ENCODE measurements around the gene ATE1. TPM values are rescaled to one million over a fixed set of nuclear protein-coding genes. Genes with fewer than 3 reads are reported as not detected.

ATE1 gene
- total RNA-seq, 1 donor from 2014 or later: 35.4 TPM

DNA sequence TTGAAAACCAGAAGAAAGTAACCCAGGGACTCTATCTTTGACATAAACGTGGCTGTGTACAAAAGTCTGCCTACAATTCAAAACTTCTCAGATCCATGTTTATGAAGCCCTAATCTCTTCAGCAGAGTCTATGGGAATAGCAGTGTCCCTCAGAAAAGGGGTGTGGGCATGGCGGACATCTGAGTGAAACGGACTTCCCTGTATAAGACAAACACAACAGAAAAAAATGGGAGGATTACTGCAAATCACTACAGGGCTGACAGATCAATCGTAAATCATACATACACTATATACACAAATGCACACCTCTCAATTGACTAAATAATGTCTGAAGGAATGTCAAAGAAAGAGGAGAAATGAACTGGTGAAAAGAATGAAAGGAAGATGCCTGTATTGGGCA, 114.0 kb downstream of the ATE1 start:
- TF ChIP-seq, protein P1, sequence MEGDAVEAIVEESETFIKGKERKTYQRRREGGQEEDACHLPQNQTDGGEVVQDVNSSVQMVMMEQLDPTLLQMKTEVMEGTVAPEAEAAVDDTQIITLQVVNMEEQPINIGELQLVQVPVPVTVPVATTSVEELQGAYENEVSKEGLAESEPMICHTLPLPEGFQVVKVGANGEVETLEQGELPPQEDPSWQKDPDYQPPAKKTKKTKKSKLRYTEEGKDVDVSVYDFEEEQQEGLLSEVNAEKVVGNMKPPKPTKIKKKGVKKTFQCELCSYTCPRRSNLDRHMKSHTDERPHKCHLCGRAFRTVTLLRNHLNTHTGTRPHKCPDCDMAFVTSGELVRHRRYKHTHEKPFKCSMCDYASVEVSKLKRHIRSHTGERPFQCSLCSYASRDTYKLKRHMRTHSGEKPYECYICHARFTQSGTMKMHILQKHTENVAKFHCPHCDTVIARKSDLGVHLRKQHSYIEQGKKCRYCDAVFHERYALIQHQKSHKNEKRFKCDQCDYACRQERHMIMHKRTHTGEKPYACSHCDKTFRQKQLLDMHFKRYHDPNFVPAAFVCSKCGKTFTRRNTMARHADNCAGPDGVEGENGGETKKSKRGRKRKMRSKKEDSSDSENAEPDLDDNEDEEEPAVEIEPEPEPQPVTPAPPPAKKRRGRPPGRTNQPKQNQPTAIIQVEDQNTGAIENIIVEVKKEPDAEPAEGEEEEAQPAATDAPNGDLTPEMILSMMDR (conservative IDR thresholded peaks at IDR 0.05): no peak
- Mint-ChIP-seq H3K27ac (no peak overlapping the region), H3K36me3 (peaks cover 3% of the 10 kb centered on the region), H3K27me3 (no peaks in the 10 kb centered on the region), H3K9me3 (peaks cover 3% of the 10 kb centered on the region), H3K4me1 (ENCODE audit: unreplicated experiment) (peaks cover 4% of the 10 kb centered on the region), H3K4me3 (no peak overlapping the region)
- DNase-seq (ENCODE audit: extremely low spot score, unreplicated experiment): no peak

DNA sequence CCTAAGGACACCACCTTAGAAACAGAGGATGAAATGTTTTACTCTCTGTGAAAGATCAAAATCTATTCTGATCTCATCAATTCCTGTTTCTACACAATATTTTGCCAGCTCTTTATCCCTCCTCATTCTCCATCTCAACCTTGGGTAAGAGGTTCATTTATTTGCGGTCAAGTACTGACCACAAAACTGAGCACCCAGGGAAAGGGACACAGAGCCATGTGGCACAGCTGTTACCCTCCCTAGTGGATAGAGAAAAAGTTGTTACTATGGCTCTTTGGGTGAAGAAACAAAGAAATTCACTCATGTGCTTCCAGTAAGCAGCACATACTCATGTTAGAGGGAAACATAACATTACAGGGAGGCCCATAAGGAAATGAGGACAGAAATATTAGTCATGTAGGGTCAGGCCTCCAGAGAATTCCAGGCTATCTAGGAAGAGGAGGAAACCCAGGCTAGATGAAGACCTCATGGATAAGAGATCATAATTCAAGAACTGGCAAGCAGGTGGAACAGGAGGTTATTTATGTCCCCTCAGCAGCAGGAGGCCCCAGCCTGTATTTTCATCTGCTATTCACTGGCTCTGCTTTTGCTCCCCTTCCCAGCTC, 114.5 kb downstream of the ATE1 start:
- H3K36me3 Mint-ChIP-seq: peaks cover 3% of the 10 kb centered on the region
- H3K9me3 Mint-ChIP-seq: peaks cover 3% of the 10 kb centered on the region
- TF ChIP-seq, protein P1 (conservative IDR thresholded peaks at IDR 0.05): no peak
- H3K27ac Mint-ChIP-seq: no peak overlapping the region
- H3K4me3 Mint-ChIP-seq: no peak overlapping the region
- H3K27me3 Mint-ChIP-seq: no peaks in the 10 kb centered on the region
- no peak for DNase-seq (ENCODE audit: extremely low spot score, unreplicated experiment)
- peaks cover under 1% of the 10 kb centered on the region for H3K4me1 Mint-ChIP-seq (ENCODE audit: unreplicated experiment)

DNA sequence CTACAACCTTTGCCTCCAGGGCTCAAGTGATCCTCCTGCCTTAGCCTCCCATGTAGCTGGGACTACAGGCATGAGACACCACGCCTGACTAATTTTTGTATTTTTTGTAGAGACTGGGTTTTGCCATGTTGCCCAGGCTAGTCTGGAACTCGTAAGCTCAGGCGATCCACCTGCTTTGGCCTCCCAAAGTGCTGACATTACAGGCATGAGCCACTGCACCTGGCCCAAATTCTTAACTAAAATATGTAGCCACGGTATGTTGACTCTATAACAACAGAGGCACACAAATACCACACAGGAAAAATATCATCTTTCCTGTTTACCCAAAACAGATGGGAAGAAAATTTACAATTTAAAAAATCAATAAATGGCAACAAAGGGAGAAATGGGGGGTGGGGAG, 115.8 kb downstream of the ATE1 start:
- H3K4me1 Mint-ChIP-seq (ENCODE audit: unreplicated experiment): peaks cover 9% of the 10 kb centered on the region
- H3K4me3 Mint-ChIP-seq: no peak overlapping the region
- H3K27me3 Mint-ChIP-seq: no peaks in the 10 kb centered on the region
- TF ChIP-seq, protein P1 (conservative IDR thresholded peaks at IDR 0.05): no peak
- H3K27ac Mint-ChIP-seq: no peak overlapping the region
- H3K9me3 Mint-ChIP-seq: peaks cover 3% of the 10 kb centered on the region
- no peak for DNase-seq (ENCODE audit: extremely low spot score, unreplicated experiment)
- peaks cover 5% of the 10 kb centered on the region for H3K36me3 Mint-ChIP-seq

DNA sequence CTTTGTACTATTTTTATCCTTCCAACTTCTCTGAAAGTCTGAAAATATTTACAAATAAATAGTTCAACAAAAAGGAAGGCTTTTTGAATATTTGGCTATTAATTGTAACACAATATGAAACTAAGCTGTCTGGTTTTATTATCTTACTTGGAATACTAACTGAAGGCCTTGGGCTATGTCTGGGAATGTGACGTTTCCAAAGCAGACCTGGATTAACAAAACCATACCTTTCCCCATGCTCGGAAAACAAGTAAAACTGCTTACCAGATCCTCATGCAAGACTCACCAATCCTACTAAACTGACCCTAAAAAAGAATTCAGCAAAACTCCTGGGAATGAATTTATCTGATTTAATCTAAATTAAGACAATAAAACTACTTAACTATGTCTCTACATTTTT, 116.4 kb downstream of the ATE1 start:
- Mint-ChIP-seq H3K36me3 (peaks cover 7% of the 10 kb centered on the region), H3K27ac (no peak overlapping the region), H3K27me3 (no peaks in the 10 kb centered on the region), H3K9me3 (peaks cover 3% of the 10 kb centered on the region), H3K4me3 (no peak overlapping the region), H3K4me1 (ENCODE audit: unreplicated experiment) (peaks cover 11% of the 10 kb centered on the region)
- TF ChIP-seq, protein P1 (conservative IDR thresholded peaks at IDR 0.05): no peak
- DNase-seq (ENCODE audit: extremely low spot score, unreplicated experiment): no peak

DNA sequence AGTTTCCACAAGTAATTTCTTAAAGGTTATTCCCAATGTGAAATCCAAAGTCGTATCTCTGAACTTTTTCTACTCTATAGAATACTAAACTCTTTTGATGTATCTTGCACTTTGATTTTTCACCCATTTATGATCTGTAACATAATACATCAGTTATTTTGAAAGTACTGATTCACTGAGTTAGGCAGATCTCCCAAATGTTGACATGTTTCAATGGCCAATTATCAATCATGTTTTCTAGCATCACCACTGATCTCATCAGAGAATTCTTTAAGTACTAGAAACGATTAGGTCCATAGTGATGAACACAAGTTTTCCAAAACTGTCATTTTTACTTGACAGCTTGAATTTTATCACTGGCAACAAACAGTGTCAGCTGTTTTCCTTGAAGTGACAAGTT, 119.0 kb downstream of the ATE1 start:
- H3K36me3 Mint-ChIP-seq: peaks cover 5% of the 10 kb centered on the region
- peaks cover 14% of the 10 kb centered on the region for H3K4me1 Mint-ChIP-seq (ENCODE audit: unreplicated experiment)
- H3K9me3 Mint-ChIP-seq: no peaks in the 10 kb centered on the region
- H3K27ac Mint-ChIP-seq: no peak overlapping the region
- H3K27me3 Mint-ChIP-seq: no peaks in the 10 kb centered on the region
- no peak overlapping the region for H3K4me3 Mint-ChIP-seq
- TF ChIP-seq, protein P1 (conservative IDR thresholded peaks at IDR 0.05): no peak
- DNase-seq (ENCODE audit: extremely low spot score, unreplicated experiment): no peak

DNA sequence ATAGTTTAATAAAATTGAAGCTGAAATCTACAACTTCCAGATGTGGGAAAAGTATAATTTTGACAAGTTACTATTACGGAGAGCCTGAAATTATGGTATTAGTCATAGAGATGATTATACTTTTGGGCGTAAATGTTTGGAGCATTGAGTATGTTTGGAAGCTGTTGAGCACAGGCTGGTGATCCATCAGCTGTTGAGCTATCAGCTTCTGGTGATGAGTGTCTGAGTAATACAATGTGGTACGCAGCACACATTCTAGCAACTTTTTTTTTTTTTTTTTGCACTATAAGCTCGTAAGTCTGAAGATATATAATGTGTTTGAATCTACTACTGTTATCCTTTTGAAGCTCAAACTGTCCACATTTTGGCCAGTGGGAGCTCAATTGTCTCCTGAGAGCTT, 123.4 kb downstream of the ATE1 start:
- TF ChIP-seq, protein P1 (conservative IDR thresholded peaks at IDR 0.05): no peak
- H3K9me3 Mint-ChIP-seq: no peaks in the 10 kb centered on the region
- no peak for DNase-seq (ENCODE audit: extremely low spot score, unreplicated experiment)
- H3K27ac Mint-ChIP-seq: no peak overlapping the region
- peaks cover 8% of the 10 kb centered on the region for H3K36me3 Mint-ChIP-seq
- no peak overlapping the region for H3K4me3 Mint-ChIP-seq
- peaks cover 37% of the 10 kb centered on the region for H3K4me1 Mint-ChIP-seq (ENCODE audit: unreplicated experiment)
- H3K27me3 Mint-ChIP-seq: no peaks in the 10 kb centered on the region
